ENCODE results near the gene MARK2.
A peak's percentile ranks its signal among the peaks of the same experiment; 100 is the strongest.
"Not testable (repeated sequence)": the region's sequence is repeated elsewhere in the genome, so short reads cannot be mapped to it uniquely, and the experiment has no call there.

MARK2 gene

DNA sequence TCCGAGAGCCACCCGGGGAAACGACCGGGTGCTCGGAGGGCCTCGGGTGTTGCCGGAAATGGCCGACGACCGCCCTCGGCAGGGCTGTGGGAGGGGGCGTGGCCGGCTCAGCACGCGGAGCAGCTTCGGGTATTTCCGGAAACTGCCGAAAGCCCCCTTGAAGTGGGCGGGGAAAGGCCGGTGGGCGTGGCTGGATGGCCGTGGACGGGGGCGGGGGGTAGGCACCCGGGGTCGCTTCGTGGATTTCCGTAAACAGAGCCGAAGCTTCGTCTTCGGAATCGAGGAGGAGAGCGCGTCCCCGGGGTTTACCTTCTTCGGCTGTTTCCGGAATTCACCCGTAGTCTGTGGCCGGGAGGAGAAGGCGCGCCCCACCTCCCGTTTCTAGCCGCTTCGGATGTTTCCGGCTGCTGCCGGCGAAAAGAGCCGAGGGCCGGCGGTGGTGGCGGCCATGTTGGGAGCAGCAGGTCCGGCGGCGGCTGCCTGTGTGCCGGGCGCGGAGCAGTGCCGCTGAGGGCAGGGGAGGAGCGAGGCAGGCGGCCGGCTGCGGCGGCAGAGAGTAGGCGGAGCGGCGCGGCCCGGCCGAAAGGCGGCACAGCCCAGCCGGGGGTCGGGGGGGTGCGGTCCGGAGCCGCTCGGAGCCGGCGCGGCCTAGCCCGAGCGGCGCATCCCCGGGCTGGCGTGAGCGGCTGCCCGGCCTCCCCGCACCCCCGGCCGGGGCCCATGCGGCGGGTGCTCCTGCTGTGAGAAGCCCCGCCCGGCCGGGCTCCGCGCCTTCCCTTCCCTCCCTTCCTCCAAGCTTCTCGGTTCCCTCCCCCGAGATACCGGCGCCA lies at the start of gene MARK2:
TSS of gene MARK2 (plus strand) at position 433 of the 830 bp plus-strand sequence. CDS start at position 830, 397 bp downstream.
- peak; percentile 99 for DNase-seq (ENCODE audit: low spot score)

DNA sequence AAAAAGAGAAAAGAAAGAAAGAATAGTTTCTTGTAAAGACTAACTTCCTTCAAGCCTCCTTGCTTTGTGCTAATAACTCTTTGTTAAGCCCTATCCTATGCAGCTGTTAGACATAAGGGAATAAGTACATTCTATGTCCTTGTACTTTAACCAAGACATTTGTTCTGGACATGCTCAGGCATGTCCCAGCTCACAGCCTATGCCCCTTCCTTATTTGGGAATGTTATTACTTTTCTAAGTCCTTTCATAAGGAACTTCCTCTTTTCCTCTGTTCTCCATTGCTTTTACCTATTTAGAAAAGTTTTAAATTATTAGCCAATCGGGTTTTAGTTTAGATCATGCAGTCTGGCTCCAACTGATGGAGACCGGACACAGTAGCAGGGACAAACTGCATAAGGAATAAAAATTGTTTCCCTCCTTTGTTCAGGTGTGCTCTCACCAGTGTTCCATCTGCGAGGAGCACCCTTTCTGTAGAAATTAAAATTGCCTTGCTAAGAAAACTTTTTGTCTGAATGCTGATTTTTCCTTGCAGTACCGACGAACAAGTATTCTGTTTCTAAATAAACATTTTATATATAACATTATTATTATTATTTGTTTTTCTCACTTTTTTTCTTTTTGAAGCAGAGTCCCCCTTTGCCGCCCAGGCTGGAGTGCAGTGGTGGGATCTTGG lies 47.3 kb upstream of the MARK2 start:
- no peak for DNase-seq (ENCODE audit: low spot score)

DNA sequence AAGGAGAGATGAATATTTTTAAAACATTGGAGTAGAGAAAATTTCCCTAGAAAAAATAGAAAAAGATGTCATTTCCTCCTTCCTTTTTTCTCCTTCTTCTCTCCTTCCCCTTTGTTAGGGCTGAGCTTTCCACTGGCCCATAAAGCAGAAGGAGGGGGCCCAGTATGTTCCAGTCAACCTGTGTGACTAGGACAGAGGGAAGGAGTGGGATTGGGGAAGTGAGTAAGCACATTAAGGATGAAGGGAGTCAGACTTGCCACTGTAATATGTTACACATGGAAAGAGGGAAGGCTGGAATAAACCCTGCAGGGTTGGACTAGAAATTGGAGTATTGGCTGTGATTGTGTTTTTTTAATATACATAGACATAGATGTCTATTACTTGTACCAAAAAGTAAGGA lies 45.7 kb upstream of the MARK2 start:
- no peak for DNase-seq (ENCODE audit: low spot score)

DNA sequence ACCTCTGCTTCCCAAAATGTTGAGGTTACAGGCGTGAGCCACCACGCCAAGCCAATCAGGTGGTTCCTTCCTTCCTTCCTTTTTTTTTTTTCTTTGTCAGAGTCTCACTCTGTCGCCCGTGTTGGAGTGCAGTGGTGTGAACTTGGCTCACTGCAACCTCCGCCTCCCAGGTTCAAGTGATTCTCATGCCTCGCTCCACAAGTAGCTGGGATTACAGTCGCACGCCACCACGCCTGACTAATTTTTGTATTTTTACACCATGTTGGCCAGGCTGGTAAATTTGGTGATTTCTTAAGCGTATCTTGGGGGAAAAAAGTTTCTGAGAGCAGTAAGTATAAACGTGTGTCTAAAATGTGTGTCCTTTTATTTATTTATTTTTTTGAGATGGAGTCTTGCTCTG lies 43.8 kb upstream of the MARK2 start:
- no peak for DNase-seq (ENCODE audit: low spot score)

DNA sequence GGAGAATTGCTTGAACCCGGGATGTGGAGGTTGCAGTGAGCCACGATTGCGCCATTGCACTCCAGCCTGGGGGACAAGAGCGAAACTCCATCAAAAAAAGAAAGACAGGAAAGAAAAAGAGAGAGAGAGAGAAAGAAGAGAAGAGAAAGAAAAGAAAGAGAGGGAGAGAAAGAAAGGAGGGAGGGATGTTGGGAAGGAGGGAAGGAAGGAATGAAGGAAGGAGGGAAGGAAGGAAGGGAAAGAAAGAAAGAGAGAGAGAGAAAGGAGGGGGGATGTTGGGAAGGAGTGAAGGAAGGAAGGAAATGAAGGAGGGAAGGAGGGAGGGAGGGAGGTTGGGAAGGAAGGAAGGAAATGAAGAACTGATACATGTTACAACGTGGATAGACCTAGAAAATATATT lies 38.0 kb upstream of the MARK2 start:
- DNase-seq (ENCODE audit: low spot score): no peak

DNA sequence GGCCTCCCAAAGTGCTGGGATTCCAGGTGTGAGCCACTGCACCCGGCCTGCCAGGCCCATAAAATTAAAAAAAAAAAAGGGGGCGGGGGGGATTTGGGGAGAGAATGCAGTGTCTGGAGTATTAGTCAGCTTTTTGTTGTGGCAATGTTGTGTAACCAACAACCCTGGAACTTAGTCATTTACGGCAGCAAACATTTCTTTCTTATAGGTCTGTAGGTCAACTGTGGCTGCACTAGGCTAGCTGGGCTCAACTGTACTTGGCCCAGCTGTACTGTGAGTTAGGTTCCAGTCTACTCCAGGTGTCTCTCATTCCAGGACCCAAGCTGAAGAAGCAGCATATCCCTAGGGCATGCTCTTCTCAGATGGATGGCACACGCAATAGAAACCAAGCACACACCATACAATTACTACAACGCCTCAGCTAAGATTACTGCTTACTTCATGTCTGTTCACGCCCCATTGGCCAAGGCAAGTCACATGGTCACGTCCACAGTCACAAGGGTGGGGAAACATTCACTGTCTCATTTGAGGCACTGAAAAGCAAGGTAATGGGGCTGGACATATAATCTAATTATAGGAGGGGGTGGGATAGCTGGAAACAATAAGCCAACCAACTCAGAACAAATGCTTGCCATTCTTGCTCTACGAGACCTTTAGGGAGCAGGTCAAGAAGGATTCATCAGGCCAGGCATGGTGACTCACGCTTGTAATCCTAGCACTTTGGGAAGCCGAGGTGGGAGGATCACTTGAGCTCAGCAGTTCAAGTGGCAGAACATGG lies 36.1 kb upstream of the MARK2 start:
- DNase-seq (ENCODE audit: low spot score): peak; percentile 53

DNA sequence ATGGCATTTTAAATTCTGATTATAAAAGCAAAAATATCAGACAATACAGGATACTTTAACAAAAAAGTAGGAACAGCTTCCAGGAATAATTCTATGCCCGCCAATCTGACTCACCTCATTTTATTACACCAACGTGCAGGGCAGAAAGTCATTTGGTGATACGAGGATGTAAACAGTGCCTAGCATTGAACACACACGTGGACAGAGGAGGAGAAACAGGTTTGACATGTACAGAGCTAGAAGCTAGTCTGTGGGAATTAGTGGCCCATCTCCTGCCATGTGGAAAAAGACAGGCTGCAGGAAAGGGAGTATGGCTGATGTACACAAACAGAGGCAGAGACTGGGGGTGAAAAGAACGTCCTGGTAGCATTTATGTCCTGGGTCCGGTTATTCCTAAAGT lies 34.7 kb upstream of the MARK2 start:
- no peak for DNase-seq (ENCODE audit: low spot score)

DNA sequence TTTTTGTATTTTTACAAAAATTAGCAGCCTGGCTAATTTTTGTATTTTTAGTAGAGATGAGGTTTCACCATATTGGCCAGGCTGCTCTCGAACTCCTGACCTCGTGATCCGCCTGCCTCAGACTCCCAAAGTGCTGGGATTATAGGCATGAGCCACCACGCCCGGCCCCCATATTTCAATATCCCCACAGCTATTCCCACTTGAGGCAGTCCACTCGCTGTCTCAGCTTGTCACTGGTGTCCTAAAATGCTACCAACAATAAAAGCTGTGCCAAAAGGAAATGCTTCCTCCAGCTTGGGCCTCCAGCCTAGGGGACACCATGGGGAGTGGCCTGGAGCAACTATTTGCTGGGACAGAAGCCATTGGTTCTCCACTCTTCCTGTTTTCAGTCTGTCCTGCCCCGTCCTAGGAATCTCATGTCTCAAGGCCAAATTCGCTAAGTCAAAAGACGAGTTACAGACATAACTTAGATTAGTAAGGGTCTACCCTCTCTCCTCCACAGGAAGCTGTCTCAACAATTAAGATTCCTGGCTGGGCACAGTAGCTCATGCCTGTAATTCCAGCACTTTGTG lies 33.0 kb upstream of the MARK2 start:
- peak; percentile 45 for DNase-seq (ENCODE audit: low spot score)

DNA sequence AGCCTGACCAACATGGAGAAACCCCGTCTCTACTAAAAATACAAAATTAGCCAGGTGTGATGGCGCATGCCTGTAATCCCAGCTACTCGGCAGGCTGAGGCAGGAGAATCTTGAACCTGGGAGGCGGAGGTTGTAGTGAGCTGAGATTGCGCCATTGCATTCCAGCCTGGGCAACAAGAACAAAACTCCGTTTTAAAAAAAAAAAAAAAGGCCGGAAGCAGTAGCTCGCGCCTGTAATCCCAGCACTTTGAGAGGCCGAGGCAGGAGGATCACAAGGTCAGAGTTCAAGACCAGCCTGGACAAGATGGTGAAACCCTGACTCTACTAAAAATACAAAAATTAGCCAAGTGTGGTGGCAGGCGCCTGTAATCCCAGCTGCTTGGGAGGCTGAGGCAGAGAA lies 28.5 kb upstream of the MARK2 start:
- DNase-seq (ENCODE audit: low spot score): not testable (repeated sequence)

DNA sequence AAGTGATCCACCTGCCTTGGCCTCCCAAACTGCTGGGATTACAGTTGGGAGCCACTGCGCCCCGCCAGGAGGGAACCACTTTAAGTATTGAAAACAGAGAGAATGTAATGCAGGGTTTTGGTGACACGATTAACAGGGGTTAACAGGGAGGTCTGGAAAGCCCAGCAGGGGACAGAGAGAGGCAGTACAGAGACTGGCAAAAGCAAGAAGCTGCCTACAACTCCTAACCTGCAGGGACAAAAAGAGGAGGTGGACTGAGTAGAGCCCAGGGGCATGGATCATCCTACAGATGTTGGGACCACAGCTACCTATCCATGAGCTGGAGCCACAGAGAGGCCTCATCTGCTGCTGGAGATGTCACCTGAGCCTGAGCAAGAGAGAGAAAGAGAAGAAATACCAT lies 27.4 kb upstream of the MARK2 start:
- no peak for DNase-seq (ENCODE audit: low spot score)

DNA sequence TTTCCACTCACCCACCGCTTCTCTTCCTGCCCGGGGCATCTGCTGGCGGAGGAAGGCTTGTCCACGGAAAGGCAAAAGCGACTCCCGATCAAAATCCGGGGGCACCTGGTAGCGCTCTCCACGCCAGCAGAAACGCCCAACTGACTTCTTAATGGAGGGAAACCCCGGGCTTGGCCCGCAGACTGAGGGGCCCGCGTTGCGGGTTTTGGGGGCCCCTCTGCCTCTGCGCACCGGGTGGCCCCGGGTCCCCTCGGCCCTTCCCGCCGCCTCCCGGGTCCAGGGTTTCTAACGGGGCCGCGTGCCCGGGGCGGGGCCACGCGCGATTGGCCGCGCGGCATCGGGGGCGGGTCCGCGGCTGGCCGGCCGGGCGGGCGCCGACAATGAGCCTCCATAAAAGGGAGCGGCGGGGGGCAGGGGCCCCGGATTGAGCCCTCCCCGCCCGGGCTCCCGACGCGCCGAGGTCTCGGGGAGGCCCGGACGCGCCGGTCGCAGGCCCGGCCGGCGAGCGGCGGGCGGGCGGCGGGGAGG lies 25.8 kb upstream of the MARK2 start, which contains the start of gene SPINDOC:
TSS of gene SPINDOC (plus strand) at position 422 of the 528 bp plus-strand sequence. CDS start 231 bp downstream, outside the sequence.
- peak; percentile 98 for DNase-seq (ENCODE audit: low spot score)

DNA sequence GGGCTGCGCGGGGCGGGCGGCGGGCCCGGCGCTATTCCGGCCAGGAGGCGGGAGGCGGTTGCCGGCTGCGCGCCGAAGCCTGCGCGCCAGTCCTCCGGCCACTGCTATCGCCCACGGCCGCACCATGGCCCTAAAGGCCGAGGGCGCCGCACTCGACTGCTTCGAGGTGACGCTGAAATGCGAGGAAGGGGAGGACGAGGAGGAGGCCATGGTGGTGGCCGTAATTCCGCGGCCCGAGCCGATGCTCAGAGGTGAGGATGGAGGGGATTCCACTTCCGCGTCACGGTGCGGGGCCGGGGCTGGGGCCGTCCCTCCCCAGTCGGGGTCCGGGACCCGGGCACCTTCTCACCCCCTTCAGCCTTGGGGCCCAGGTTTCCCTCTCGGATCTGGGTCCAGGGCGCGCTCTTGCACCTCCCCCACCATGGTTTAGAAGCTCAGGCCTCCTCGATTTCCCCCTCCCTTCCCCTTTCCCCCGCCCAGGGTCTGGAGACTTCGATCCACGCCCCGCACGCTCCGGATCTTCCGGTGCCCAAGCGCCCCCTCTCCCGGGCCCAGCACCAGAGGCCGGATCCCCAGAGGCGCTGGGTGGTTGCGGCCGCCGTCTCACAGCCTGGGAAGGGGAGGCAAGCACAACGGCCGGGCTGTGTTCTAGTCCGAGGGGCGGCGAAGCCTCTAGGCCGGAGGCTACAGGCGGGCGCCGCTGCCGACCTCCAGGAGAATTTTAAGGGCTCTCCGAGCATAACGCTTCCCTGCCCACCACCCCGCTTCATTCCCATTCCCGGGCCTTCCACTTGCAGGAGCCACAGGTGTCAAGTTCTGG lies 25.1 kb upstream of the MARK2 start:
- peak; percentile 59 for DNase-seq (ENCODE audit: low spot score)

DNA sequence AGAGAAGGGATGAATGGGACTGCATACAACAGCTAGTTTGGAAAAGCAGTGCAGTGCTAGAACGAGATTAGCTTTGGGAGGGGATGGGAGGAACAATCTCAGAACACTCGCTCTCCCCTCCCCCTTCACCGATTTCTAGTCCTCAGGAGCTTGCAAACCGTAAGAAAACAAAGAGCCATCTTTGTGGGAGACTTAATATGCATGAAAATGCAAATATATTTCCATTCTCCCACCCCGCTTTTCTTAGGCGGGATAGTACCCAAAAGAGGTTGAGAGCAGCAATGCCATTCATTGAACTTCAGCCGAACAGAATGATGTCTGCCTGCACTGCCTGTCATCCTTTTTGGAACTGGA lies 24.6 kb upstream of the MARK2 start:
- no peak for DNase-seq (ENCODE audit: low spot score)

DNA sequence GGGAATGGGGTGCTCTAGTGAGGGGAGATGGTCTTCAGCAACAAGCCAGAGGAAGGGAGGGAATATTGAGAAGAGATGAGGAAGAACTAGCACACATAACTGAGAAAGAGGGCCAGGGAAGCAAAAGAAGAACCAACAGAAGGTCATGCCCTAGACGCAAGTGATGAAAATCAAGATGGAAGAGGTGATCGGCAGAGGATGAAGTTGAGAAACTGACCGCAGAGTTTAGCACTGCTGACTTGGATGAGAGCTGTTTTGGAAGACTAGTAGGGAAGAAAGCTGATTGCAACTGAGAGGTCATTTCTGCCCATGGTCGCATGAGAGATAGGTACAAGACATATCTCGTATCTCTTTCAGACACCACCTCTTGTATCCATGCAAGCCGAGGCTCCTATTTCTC lies 22.7 kb upstream of the MARK2 start:
- no peak for DNase-seq (ENCODE audit: low spot score)

DNA sequence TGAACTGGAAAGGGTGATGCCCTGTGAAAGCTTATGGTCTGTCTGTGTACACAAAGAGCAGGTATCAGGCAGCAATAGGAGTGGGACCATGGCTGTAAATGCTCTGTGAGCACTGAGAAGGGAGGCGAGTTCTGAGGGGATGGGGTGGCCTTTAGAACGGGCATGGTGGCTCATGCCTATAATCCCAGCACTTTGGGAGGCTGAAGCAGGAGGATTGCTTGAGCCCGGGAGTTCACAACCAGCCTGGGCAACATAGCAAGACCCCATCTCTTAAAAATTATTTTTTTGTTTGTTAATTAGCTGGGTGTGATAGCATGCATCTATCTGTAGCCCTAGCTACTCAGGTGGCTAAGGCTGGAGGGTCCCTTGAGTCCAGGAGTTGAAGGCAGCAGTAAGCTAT lies 22.2 kb upstream of the MARK2 start:
- DNase-seq (ENCODE audit: low spot score): no peak

DNA sequence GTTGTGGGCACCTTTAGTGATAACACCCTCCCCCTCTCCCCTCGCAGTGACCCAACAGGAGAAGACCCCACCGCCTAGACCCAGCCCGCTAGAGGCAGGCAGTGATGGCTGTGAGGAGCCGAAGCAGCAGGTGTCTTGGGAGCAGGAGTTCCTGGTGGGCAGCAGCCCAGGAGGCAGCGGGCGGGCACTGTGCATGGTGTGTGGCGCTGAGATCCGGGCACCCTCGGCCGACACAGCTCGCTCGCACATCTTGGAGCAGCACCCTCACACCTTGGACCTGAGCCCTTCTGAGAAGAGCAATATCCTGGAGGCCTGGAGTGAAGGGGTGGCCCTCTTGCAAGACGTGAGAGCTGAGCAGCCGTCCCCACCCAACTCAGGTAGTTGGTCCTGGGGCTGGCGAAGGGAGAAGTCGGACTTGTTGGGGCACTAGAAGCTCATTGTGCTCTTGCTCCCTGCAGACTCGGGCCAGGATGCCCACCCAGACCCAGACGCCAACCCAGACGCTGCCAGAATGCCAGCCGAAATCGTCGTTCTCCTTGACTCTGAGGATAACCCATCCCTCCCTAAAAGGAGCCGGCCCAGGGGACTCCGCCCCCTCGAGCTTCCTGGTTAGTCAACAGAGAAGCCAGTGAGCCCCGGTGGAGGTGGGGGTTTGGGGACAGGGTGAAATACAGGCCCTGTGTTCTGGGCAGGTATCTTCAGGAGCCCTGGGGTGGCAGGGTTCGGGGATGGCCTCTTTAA lies 21.0 kb upstream of the MARK2 start:
- no peak for DNase-seq (ENCODE audit: low spot score)

DNA sequence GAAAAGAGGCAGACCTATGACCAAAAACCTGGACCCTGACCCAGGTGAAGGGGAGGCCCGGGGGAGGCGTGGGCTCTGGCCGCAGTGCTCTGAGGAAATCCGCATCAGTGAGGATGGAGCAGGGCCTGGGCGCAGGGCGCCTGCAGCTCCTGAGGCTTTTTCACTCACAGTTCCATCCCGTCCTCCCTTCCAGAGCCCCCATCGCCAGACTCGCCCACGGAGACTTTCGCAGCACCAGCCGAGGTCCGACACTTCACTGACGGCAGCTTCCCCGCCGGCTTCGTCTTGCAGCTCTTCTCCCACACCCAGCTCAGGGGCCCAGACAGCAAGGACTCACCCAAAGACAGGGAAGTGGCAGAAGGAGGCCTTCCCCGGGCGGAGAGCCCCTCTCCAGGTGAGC lies 20.3 kb upstream of the MARK2 start:
- no peak for DNase-seq (ENCODE audit: low spot score)

DNA sequence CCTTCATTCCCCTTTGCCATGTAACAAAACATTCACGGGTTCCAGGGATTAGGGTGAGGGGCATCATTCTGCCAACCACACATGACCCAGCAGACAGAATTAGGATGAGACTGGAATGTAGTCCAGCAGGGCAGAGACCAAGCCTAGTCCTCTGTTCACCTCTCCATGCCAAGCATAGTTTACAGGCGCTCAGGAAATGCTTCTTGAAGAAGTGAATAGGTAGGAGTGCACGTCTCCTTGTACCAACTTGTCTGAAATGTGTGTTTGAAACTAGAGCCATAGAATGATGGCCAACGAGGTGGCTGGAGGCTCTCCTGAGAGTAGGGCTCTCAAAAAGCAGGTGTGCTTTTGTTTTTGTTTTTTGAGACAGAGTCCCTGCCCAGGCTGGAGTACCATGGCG lies 17.5 kb upstream of the MARK2 start:
- DNase-seq (ENCODE audit: low spot score): no peak

DNA sequence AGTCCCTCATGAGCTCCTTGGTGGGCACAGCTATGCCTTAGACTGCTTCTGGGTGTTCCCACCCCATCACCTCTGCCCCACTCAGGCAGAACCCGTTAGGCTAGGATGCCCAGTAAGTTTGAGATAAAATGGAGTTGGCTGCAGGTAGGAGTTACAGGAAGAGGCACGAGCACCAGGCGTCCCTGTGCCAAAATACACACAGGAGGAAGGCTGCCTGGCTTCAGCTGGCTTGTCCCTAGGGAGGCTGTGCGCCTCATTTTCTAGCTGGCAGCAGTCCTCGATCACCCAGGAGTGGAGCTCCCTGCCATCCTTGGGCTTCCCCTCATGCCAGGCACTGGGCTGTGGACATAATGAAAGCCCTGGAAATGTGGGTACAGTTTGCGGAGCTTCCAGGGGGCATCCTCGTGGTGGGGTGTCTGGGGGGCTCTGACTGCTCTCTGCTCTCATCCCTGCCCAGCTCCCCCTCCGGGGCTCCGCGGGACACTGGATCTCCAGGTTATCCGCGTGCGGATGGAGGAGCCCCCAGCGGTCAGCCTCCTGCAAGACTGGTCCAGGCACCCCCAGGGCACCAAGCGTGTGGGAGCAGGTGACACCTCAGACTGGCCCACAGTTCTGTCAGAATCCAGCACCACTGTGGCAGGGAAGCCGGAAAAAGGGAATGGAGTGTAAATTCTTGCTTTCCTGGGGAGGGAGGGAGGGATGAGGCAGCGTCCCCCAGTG lies 12.3 kb upstream of the MARK2 start:
- DNase-seq (ENCODE audit: low spot score): no peak

Measured in AG20443 (cell line).